IPS DF 4.7 (cell line): ENCODE results near the gene DAB1.
"Not testable (repeated sequence)": the region's sequence is repeated elsewhere in the genome, so short reads cannot be mapped to it uniquely, and the experiment has no call there.

Source experiments
- DNase-seq: peaks from one replicate; pipeline ENCODE4 v3.0.0-alpha.2; 2013; ENCODE audit warnings: low spot score; ENCODE audit errors: extremely low read depth

Gene DAB1

GRCh38 chr1:57124768-57125446 lies 299.0 kb downstream of the DAB1 start:
- DNase-seq: no peak

- DNase-seq: no peak
These were observed 299.7 kb downstream of the DAB1 start for GRCh38 chr1:57124170-57124569.

- DNase-seq: no peak
These were observed 301.8 kb downstream of the DAB1 start for GRCh38 chr1:57122031-57122430.

- DNase-seq: no peak
These were observed 304.8 kb downstream of the DAB1 start for GRCh38 chr1:57118948-57119603.

- no peak for DNase-seq
These were observed 306.1 kb downstream of the DAB1 start for GRCh38 chr1:57117753-57118152.

- DNase-seq: no peak
These were observed 307.0 kb downstream of the DAB1 start for GRCh38 chr1:57116871-57117270.

- DNase-seq: no peak
These were observed 308.7 kb downstream of the DAB1 start for GRCh38 chr1:57115030-57115614.

GRCh38 chr1:57112148-57112547 lies 311.7 kb downstream of the DAB1 start:
- peak; percentile 36 for DNase-seq

GRCh38 chr1:57111175-57111574 lies 312.7 kb downstream of the DAB1 start:
- no peak for DNase-seq

- no peak for DNase-seq
These were observed 314.0 kb downstream of the DAB1 start for GRCh38 chr1:57109883-57110282.

- DNase-seq: no peak
These were observed 314.6 kb downstream of the DAB1 start for GRCh38 chr1:57109247-57109646.

- DNase-seq: no peak
These were observed 317.6 kb downstream of the DAB1 start for GRCh38 chr1:57106296-57106695.

GRCh38 chr1:57102561-57103326 lies 321.1 kb downstream of the DAB1 start:
- DNase-seq: no peak

GRCh38 chr1:57101209-57101608 lies 322.7 kb downstream of the DAB1 start:
- no peak for DNase-seq

GRCh38 chr1:57094749-57095148 lies 329.1 kb downstream of the DAB1 start:
- no peak for DNase-seq

- no peak for DNase-seq
These were observed 330.7 kb downstream of the DAB1 start for GRCh38 chr1:57093122-57093521.

- DNase-seq: no peak
These were observed 332.2 kb downstream of the DAB1 start for GRCh38 chr1:57091642-57092041.

GRCh38 chr1:57089855-57090254 lies 334.0 kb downstream of the DAB1 start:
- DNase-seq: no peak

- no peak for DNase-seq
These were observed 334.6 kb downstream of the DAB1 start for GRCh38 chr1:57089221-57089620.

GRCh38 chr1:57088653-57089052 lies 335.2 kb downstream of the DAB1 start:
- DNase-seq: no peak

- DNase-seq: not testable (repeated sequence)
These were observed 336.2 kb downstream of the DAB1 start for GRCh38 chr1:57087660-57088059.

- DNase-seq: no peak
These were observed 337.7 kb downstream of the DAB1 start for GRCh38 chr1:57086154-57086553.
